Pancreas (tissue), 10 donors: ENCODE measurements around the gene PTOV1. TPM values are rescaled to one million over a fixed set of nuclear protein-coding genes. Genes with fewer than 3 reads are reported as not detected.

ENCODE experiments used
- ATAC-seq, 4 donors: fragments of 200-7000 bp; cut with Tn5 transposase; one replicate each; pipeline versions ENCODE4 v1.8.0 to v1.9.1; 2020; ENCODE audit warnings: mild to moderate bottlenecking in 4 of 4, moderate library complexity in 4 of 4
- DNase-seq, 6 donors: peaks; one replicate each; pipeline ENCODE4 v3.0.0-alpha.2; 2020
- FAIRE-seq: peaks from 2 replicates; lab custom pipeline; 2012; peaks lifted over from hg19 to GRCh38; lab: Jason Lieb, UNC
- H3K27ac ChIP-seq, 4 donors: fragments of 200-600 bp; sonication (generic); 1 replicate in 3 of 4; 2 replicates in 1 of 4; pipeline versions ENCODE4 v1.5.0 to v1.8.0; 2020
- H3K27me3 ChIP-seq, 4 donors: fragments of 200-600 bp; one replicate each; pipeline ENCODE4 v1.8.0; 2021
- H3K36me3 ChIP-seq, 3 donors: fragments of 200-600 bp; sonication (generic) in 1 of 3; one replicate each; pipeline versions ENCODE4 v1.5.0 to v1.8.0; 2020 to 2021
- H3K4me1 ChIP-seq, 3 donors: fragments of 200-600 bp; one replicate each; pipeline ENCODE4 v1.8.0; 2021
- H3K4me3 ChIP-seq, 4 donors: fragments of 200-600 bp; sonication (generic) in 2 of 4; one replicate each; pipeline versions ENCODE4 v1.5.0 to v1.8.0; 2020 to 2021
- H3K9me3 ChIP-seq, 4 donors: fragments of 200-600 bp; one replicate each; pipeline ENCODE4 v1.8.0; 2021
- CTCF ChIP-seq, 4 donors: fragments of 200-600 bp; sonication (generic) in 3 of 4; IDR thresholded peaks; one replicate each; pipeline versions ENCODE4 v1.5.0 to v1.8.0; 2021; ENCODE audit warnings: antibody characterized with exemption in 4 of 4
- WGBS, 2 donors: extraction: QIAGEN DNeasy Blood & Tissue Kit; methylation state at CpG; one replicate each; pipeline ENCODE4 v1.1.7; 2013; 5-methylcytosine and 5-hydroxymethylcytosine counted together
- intact Hi-C, 3 donors: fragments of 100-400 bp; cut with DNase I; formaldehyde crosslinking; loops; one replicate each; pipeline versions ENCODE4 v1.11.1 to v1.14.2; 2022
- polyA plus RNA-seq, 2 donors: library from polyadenylated mRNA; stranded (reverse); fragments of 200-250 nt; gene quantifications; one replicate each; pipeline ENCODE4 v1.2.3, GENCODE V29; 2013
- total RNA-seq, 6 donors: library from RNA; stranded (reverse); fragmentation: NEBNext Ultra II Directional in 4 of 6; extraction: Animal tissue kit (Norgen Biotek cat#: 25700) in 4 of 6; gene quantifications; one replicate each; pipeline versions ENCODE4 v1.2.1 to v1.2.4, GENCODE V29; 2021 to 2023
- donor health status: healthy with polysubstance abuse.
- donor health status: DM: no; HTN: no; CAD: no; lungs with moderate emphysema.
- donor health status: DM: no; HTN: no; CAD: no.
- donor health status: control.
- donor health status: control.
- donor health status: Bipolar disorder and iron deficiency.
- donor health status: DM: yes; HTN: yes; CAD: no.
- donor health status: DM: no; HTN: no; CAD: no.
- donor health status: DM: no; HTN: no; CAD: no.
- donor health status: DM: yes; HTN: yes; CAD: no.

The PTOV1 gene
- total RNA-seq (100 to 1,000 TPM in 1 of 6 donors, 10 to 100 TPM in 5; 48.8 to 116 (median 72.8) TPM), polyA plus RNA-seq (100 to 1,000 TPM; 177 to 191 TPM)

GRCh38 chr19:49850487-49851342, at the start of gene PTOV1:
Gene PTOV1 (plus strand): TSS chr19:49851159.
- H3K9me3 ChIP-seq = no peaks in the 10 kb centered on the region
- FAIRE-seq = no peak
- no peak for TF ChIP-seq CTCF (IDR thresholded peaks at IDR 0.05)
- ATAC-seq = peak; percentile 91 to 94 (median 92)
- 1% methylated on average over 70 to 98 of the region's 98 CpGs for WGBS, 2 donors
- H3K27me3 ChIP-seq = no peaks in the 10 kb centered on the region
- peak; percentile 88 to 97 (median 94) for DNase-seq
- peaks cover 0 to 9% (median 0%) of the 10 kb centered on the region in 3 donors for H3K4me1 ChIP-seq
- peak within 1 kb of the TSS; percentile 100 for H3K27ac ChIP-seq
- peak within 1 kb of the TSS; percentile 77 to 93 (median 88) for H3K4me3 ChIP-seq
- peaks cover 0 to 7% (median 0%) of the 10 kb centered on the region in 3 donors for H3K36me3 ChIP-seq
- intact Hi-C loops = no loop called here

GRCh38 chr19:49801401-49801888, 49.5 kb upstream of the PTOV1 start:
- DNase-seq (peak in 1 of 6 donors; percentile 46), FAIRE-seq (no peak), ATAC-seq (no peak)
- Histone ChIP-seq H3K27ac (no peak overlapping the region), H3K9me3 (no peaks in the 10 kb centered on the region), H3K27me3 (no peaks in the 10 kb centered on the region), H3K36me3 (peaks cover 0 to 2% (median 0%) of the 10 kb centered on the region in 3 donors), H3K4me3 (peak overlapping the region in 2 of 4 donors; percentile 38 to 39), H3K4me1 (no peaks in the 10 kb centered on the region)
- WGBS, 2 donors = 81 to 88% methylated on average over 32 of the region's 32 CpGs
- intact Hi-C loops = no loop called here
- no peak for TF ChIP-seq CTCF (IDR thresholded peaks at IDR 0.05)

- TF ChIP-seq CTCF (IDR thresholded peaks at IDR 0.05) = no peak
- 53 to 76% methylated on average over 29 to 37 of the region's 38 CpGs for WGBS, 2 donors
- FAIRE-seq = no peak
- H3K27me3 ChIP-seq = no peaks in the 10 kb centered on the region
- peak overlapping the region in 1 of 4 donors; percentile 39 for H3K27ac ChIP-seq
- intact Hi-C loops = no loop called here
- ATAC-seq = peak; percentile 75 to 87 (median 83)
- H3K9me3 ChIP-seq = no peaks in the 10 kb centered on the region
- peak overlapping the region in 3 of 4 donors; percentile 10 to 39 (median 38) for H3K4me3 ChIP-seq
- no peaks in the 10 kb centered on the region for H3K4me1 ChIP-seq
- peak; percentile 66 to 96 (median 83) for DNase-seq
- no peaks in the 10 kb centered on the region for H3K36me3 ChIP-seq
These were observed 48.8 kb upstream of the PTOV1 start for GRCh38 chr19:49801966-49802661.

GRCh38 chr19:49802836-49803528, 48.0 kb upstream of the PTOV1 start:
- H3K27me3 ChIP-seq = no peaks in the 10 kb centered on the region
- peak overlapping the region in 1 of 4 donors; percentile 39 for H3K27ac ChIP-seq
- H3K4me3 ChIP-seq = peak overlapping the region in 3 of 4 donors; percentile 10 to 39 (median 38)
- intact Hi-C loops = no loop called here
- no peak for TF ChIP-seq CTCF (IDR thresholded peaks at IDR 0.05)
- H3K9me3 ChIP-seq = no peaks in the 10 kb centered on the region
- no peaks in the 10 kb centered on the region for H3K4me1 ChIP-seq
- peak in 4 of 6 donors; percentile 50 to 85 (median 69) for DNase-seq
- WGBS, 2 donors = 75 to 86% methylated on average over 24 of the region's 24 CpGs
- ATAC-seq = peak; percentile 62 to 76 (median 68)
- no peaks in the 10 kb centered on the region for H3K36me3 ChIP-seq
- FAIRE-seq = no peak
